Activated CD4-positive, alpha-beta T cell treated with anti-CD3 and anti-CD28 coated beads, Interleukin-2, amount 50 U/mL, for 24 hours (primary cell): Measurements from ENCODE around the gene AKAP17A.
"Not testable (repeated sequence)": the region's sequence is repeated elsewhere in the genome, so short reads cannot be mapped to it uniquely, and the experiment has no call there.

Experiments used
- DNase-seq, 2 donors: peaks; one replicate each; pipeline ENCODE4 v3.0.0-alpha.2; 2020; ENCODE audit warnings: low read depth in 1 of 2, low spot score in 1 of 2

The AKAP17A gene

GRCh38 chrX:1601768-1602085 lies 10.3 kb downstream of the AKAP17A start:
- no peak for DNase-seq

DNA sequence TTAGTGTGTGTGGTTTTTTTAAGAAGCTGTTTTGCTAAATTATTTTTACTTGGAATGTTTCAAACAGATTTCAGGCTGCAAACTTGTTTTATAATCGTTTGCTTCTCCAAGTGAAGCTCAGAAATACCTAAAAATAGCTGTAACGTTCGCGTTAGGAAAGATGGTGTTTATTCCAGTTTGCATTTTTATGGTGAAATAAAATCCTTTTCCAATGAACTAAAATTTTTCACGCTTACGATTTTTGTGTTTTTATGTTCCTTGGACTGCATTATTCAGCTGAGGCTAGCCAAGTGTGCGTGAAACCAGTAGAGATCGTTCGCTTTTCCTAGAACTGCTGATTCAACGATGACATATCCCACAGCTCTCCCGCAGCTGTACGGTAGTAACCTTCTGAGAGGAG lies 10.9 kb downstream of the AKAP17A start:
- no peak for DNase-seq

GRCh38 chrX:1606496-1606895 lies 15.1 kb downstream of the AKAP17A start:
- no peak for DNase-seq

- no peak for DNase-seq
These were observed 17.9 kb downstream of the AKAP17A start for GRCh38 chrX:1609311-1609710.

GRCh38 chrX:1609762-1610161 lies 18.4 kb downstream of the AKAP17A start:
- DNase-seq: no peak

- DNase-seq: no peak
These were observed 18.8 kb downstream of the AKAP17A start for GRCh38 chrX:1610166-1610565.

- no peak for DNase-seq
These were observed 19.3 kb downstream of the AKAP17A start for GRCh38 chrX:1610736-1611135.

- no peak for DNase-seq
These were observed 21.4 kb downstream of the AKAP17A start for GRCh38 chrX:1612641-1613286.

- no peak for DNase-seq
These were observed 23.5 kb downstream of the AKAP17A start, which contains the start of gene ASMT for GRCh38 chrX:1614927-1615326. ASMT (plus strand) TSS chrX:1615059; CDS start chrX:1615200, 141 bp downstream.

DNA sequence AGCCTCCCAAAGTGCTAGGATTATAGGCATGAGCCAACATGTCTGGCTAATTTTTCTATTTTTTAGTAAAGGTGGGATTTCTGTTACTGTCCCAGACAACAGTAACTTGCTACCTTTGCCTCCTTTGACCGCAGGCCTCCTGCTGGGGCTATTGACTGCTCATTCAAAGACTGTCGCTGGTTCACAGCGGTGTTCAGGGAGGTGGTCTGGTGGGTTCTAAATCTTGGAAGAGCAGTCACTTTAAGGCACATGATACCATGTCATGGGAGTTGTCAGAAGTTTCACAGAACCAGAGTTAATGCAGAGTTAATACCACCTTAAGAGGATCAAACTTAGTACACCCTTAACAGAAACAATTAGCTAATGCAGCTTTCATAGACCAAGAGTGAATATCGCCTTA lies 27.3 kb downstream of the AKAP17A start:
- DNase-seq: no peak

DNA sequence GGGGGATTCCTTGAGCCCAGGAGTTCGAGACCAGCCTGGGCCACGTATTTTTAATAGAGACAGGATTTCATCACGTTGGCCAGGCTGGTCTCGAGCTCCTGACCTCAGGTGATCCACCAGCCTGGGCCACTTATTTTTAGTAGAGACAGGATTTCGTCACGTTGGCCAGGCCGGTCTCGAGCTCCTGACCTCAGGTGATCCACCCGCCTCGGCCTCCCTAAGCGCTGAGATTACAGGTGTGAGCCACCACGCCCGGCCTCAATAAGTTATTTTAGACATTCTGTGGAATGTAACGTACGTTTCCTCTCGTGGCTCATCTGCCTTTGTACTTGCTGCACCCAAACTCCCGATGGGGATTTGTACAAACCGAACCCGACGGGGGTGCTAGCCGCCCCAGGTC lies 32.3 kb downstream of the AKAP17A start:
- no peak for DNase-seq

DNA sequence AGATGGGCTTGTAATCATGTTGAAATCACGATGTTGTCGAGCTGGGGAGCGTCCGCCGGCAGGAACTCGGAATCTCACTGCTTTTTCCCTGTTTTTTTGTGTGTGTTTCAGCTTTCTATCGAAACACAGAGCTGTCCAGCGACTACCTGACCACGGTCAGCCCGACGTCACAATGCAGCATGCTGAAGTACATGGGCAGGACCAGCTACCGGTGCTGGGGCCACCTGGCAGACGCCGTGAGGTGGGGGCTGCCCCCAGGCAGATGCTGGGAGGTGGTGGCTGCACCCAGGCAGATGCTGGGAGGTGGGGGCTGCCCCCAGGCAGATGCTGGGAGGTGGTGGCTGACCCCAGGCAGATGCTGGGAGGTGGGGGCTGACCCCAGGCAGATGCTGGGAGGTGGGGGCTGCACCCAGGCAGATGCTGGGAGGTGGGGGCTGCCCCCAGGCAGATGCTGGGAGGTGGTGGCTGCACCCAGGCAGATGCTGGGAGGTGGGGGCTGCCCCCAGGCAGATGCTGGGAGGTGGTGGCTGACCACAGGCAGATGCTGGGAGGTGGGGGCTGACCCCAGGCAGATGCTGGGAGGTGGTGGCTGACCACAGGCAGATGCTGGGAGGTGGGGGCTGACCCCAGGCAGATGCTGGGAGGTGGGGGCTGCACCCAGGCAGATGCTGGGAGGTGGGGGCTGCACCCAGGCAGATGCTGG lies 32.9 kb downstream of the AKAP17A start:
- not testable (repeated sequence) for DNase-seq

- not testable (repeated sequence) for DNase-seq
These were observed 33.4 kb downstream of the AKAP17A start for GRCh38 chrX:1624861-1625215.

GRCh38 chrX:1629244-1629643 lies 37.8 kb downstream of the AKAP17A start:
- no peak for DNase-seq

GRCh38 chrX:1646009-1646408 lies 54.6 kb downstream of the AKAP17A start:
- DNase-seq: no peak

DNA sequence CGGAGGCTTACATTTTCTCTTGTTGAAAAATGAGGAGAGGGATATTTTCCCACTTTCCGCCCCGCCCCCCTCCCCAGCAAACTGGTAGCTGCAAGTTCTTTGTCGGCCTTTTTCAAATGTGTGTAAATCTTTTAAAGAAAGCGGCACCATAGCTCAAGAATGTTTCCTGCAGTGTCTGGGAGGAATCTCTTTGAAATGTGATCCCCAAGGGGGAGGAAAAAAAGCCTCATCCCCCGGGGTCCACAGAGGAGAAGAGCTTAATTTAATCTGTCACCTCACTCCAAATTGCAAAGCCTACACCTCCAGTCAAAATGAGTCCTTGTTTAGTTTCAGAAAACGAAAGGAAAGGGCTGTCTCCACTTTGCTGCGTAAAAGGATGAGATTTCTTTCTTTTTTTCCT lies 58.2 kb downstream of the AKAP17A start:
- no peak for DNase-seq
